Progenitor cell of endocrine pancreas (in vitro differentiated cells): ENCODE data around the gene PRKCE. TPM values are rescaled to one million over a fixed set of nuclear protein-coding genes. Genes with fewer than 3 reads are reported as not detected.

Source experiments
- DNase-seq: peaks from one replicate; pipeline ENCODE4 v3.0.0; 2021; ENCODE audit warnings: low spot score; ENCODE audit not compliant: unreplicated experiment
- H3K27ac Mint-ChIP-seq: 2 replicates; pipeline ENCODE4 v1.8.0; 2021; ENCODE audit warnings: mild to moderate bottlenecking, moderate library complexity, mixed read lengths
- H3K27me3 Mint-ChIP-seq: 2 replicates; pipeline ENCODE4 v1.8.0; 2021; ENCODE audit warnings: mixed read lengths
- H3K36me3 Mint-ChIP-seq: 2 replicates; pipeline ENCODE4 v1.8.0; 2022; ENCODE audit warnings: mixed read lengths; ENCODE audit not compliant: insufficient read depth
- H3K4me1 Mint-ChIP-seq: 2 replicates; pipeline ENCODE4 v1.8.0; 2021; ENCODE audit warnings: low read depth, mixed read lengths
- H3K4me3 Mint-ChIP-seq: 2 replicates; pipeline ENCODE4 v1.8.0; 2021; ENCODE audit warnings: low read depth, mild to moderate bottlenecking, moderate library complexity, mixed read lengths
- H3K9me3 Mint-ChIP-seq: 2 replicates; pipeline ENCODE4 v1.8.0; 2021; ENCODE audit warnings: low read depth, mixed read lengths
- total RNA-seq: library from RNA; stranded (reverse); gene quantifications from 2 replicates; pipeline ENCODE4 v1.2.1, GENCODE V29; 2021
- TF ChIP-seq, protein P1 (sequence below): fragments of 200-600 bp; sonication (generic); IDR thresholded peaks from one replicate; pipeline ENCODE4 v1.5.0; 2021; ENCODE audit warnings: antibody characterized with exemption, mild to moderate bottlenecking; ENCODE audit not compliant: unreplicated experiment

The PRKCE gene
- total RNA-seq, 1 donor from 2014 or later: 4.2 TPM

DNA sequence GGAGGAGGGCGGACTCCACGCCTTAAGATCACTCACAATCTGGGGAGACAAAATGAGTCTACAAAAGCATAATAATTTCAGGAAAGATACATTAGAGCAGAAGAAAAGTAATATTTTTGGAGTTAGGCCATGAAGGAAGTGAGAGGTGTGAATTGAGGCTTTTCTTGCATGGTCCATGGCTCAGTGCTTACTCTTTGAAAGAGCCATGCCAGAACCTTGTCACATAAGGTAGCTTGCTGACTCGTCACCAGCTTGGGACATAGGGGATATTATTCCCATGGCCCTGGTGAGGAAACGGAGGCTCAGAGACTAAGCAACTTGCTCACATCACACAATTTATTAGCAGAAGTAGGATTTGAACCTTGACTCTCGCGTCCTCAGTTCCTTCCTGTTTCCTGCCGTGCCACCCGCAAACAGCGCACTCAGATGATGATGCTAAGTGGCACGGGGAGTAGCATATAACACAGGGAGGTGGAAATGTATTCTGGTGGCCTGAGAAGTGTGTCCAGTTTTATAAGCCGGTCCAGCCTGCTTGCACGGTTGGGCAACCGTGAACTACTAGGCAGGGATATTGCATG lies 333.5 kb downstream of the PRKCE start:
- no peaks in the 10 kb centered on the region for H3K9me3 Mint-ChIP-seq
- no peak overlapping the region for H3K27ac Mint-ChIP-seq
- peaks cover 28% of the 10 kb centered on the region for H3K27me3 Mint-ChIP-seq
- H3K36me3 Mint-ChIP-seq: no peaks in the 10 kb centered on the region
- TF ChIP-seq, protein P1, sequence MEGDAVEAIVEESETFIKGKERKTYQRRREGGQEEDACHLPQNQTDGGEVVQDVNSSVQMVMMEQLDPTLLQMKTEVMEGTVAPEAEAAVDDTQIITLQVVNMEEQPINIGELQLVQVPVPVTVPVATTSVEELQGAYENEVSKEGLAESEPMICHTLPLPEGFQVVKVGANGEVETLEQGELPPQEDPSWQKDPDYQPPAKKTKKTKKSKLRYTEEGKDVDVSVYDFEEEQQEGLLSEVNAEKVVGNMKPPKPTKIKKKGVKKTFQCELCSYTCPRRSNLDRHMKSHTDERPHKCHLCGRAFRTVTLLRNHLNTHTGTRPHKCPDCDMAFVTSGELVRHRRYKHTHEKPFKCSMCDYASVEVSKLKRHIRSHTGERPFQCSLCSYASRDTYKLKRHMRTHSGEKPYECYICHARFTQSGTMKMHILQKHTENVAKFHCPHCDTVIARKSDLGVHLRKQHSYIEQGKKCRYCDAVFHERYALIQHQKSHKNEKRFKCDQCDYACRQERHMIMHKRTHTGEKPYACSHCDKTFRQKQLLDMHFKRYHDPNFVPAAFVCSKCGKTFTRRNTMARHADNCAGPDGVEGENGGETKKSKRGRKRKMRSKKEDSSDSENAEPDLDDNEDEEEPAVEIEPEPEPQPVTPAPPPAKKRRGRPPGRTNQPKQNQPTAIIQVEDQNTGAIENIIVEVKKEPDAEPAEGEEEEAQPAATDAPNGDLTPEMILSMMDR: no peak
- no peaks in the 10 kb centered on the region for H3K4me1 Mint-ChIP-seq
- H3K4me3 Mint-ChIP-seq: no peak overlapping the region
- DNase-seq: no peak

DNA sequence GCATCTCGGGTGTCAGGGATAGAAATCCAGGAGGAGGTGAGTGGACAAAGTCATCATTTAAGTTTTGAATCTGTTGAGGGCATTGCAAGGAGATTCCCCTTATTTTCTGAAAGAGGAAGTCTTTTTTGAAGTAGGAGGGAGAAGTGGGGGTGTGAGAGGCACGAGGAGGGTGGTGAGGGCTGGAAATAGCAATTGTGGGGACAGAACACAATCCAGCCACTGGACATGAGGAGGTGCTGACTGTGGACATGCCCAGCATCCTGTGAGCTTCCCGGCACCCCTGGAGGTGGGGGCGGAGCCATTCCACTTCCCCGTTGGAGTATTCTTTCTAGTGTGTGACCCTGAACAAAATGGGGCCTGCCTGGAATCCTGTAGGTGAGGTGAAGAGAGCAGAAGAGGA lies 335.0 kb downstream of the PRKCE start:
- no peak for DNase-seq
- no peak overlapping the region for H3K27ac Mint-ChIP-seq
- H3K4me1 Mint-ChIP-seq: no peaks in the 10 kb centered on the region
- peaks cover 25% of the 10 kb centered on the region for H3K27me3 Mint-ChIP-seq
- TF ChIP-seq, protein P1: no peak
- no peak overlapping the region for H3K4me3 Mint-ChIP-seq
- no peaks in the 10 kb centered on the region for H3K9me3 Mint-ChIP-seq
- H3K36me3 Mint-ChIP-seq: no peaks in the 10 kb centered on the region

DNA sequence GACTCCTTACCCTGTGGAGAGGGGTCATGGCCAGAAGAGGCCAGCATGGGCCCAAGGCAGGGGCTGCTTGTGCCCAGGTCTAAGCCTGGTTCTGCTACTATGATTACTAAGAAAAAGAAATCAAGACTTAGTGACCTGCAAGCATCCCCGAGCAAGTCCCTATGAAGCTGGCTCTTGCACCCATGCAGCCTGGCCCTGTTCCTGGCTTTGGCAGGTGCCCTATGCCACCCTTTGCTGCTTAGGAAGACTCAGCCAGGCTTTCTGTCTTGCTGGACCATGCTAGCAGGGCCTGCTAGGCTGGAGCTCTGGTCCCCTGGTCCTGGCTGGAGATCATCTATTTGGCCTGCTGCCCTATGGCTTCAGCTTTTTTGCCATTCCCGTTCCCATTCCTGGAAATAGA lies 336.4 kb downstream of the PRKCE start:
- peaks cover 16% of the 10 kb centered on the region for H3K27me3 Mint-ChIP-seq
- H3K9me3 Mint-ChIP-seq: no peaks in the 10 kb centered on the region
- no peaks in the 10 kb centered on the region for H3K4me1 Mint-ChIP-seq
- DNase-seq: no peak
- TF ChIP-seq, protein P1: no peak
- H3K4me3 Mint-ChIP-seq: no peak overlapping the region
- H3K27ac Mint-ChIP-seq: no peak overlapping the region
- no peaks in the 10 kb centered on the region for H3K36me3 Mint-ChIP-seq

DNA sequence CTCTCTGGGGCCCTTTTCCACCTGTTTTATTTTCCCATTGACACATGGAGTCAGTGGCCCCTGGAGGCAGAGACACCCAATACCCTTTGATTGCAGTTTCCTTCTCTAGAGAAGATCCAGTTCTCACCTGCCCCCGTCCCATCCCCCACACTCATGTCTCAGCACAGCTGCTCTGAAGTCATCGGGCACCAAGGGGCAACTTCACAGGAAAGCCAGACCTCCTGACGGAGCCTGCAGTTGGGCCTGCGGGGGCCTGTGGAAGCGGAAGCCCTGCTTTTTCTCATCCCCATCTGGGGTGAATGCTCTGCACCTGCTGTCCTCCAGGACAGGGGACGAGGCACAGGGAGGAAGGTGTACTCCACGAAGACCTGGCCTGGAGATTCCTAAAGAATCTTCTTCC lies 337.4 kb downstream of the PRKCE start:
- no peaks in the 10 kb centered on the region for H3K9me3 Mint-ChIP-seq
- peaks cover 1% of the 10 kb centered on the region for H3K4me1 Mint-ChIP-seq
- H3K27ac Mint-ChIP-seq: no peak overlapping the region
- DNase-seq: no peak
- TF ChIP-seq, protein P1: no peak
- no peak overlapping the region for H3K4me3 Mint-ChIP-seq
- no peaks in the 10 kb centered on the region for H3K36me3 Mint-ChIP-seq
- H3K27me3 Mint-ChIP-seq: peaks cover 16% of the 10 kb centered on the region

DNA sequence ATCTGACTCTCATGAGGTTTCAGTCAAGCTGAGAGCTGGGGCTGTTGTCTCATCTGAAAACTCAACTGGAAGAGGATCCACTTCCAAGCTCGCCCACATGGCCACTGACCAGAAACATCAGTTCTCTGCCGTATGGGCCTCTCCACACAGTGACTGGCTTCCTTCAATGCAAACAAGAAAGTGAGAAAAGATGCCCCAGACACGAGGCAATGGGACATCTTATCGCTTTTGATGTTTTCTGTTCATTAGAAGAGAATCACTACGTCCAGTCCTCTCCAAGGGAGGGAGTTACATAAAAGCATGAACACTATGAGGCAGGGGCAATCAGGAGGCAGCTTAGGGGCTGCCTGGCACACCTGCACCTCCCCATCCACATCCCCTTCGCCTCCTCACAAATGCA lies 338.7 kb downstream of the PRKCE start:
- no peak for DNase-seq
- no peak overlapping the region for H3K27ac Mint-ChIP-seq
- H3K9me3 Mint-ChIP-seq: no peaks in the 10 kb centered on the region
- no peaks in the 10 kb centered on the region for H3K36me3 Mint-ChIP-seq
- no peak overlapping the region for H3K4me3 Mint-ChIP-seq
- peaks cover 16% of the 10 kb centered on the region for H3K27me3 Mint-ChIP-seq
- peaks cover 1% of the 10 kb centered on the region for H3K4me1 Mint-ChIP-seq
- TF ChIP-seq, protein P1: no peak
